CD4-positive, alpha-beta T cell (primary cell): Measurements from ENCODE around the gene MEX3A. TPM values are rescaled to one million over a fixed set of nuclear protein-coding genes. Genes with fewer than 3 reads are reported as not detected.

Source experiments
- ATAC-seq: fragments of 200-7000 bp; cut with Tn5 transposase; one replicate; pipeline ENCODE4 v1.10.0; 2022; ENCODE audit warnings: mild to moderate bottlenecking; ENCODE audit not compliant: poor library complexity
- CTCF ChIA-PET: fragments of 350-600 bp; sonication (Branson Sonifier 250); formaldehyde crosslinking; loops from one replicate; lab custom pipeline; 2021; ENCODE audit warnings: antibody characterized with exemption, inconsistent platforms; lab: Charles Lee
- POLR2A ChIA-PET: fragments of 350-600 bp; sonication (Branson Sonifier 250); formaldehyde crosslinking; loops from one replicate; lab custom pipeline; 2021; ENCODE audit warnings: antibody characterized with exemption, inconsistent platforms; lab: Charles Lee
- DNase-seq, 14 experiments: peaks; one replicate each; pipeline ENCODE4 v3.0.0-alpha.2; 2013 to 2020; ENCODE audit warnings: mixed read lengths in 2 of 14
- H3K27ac ChIP-seq, 2 donors: one replicate each; pipeline versions ENCODE4 v1.5.1 to v1.7.0; 2013; ENCODE audit warnings: low read length in 2 of 2, low read depth in 1 of 2, mild to moderate bottlenecking in 1 of 2
- H3K27me3 ChIP-seq, 2 experiments: 1 replicate in 1 of 2; 2 replicates in 1 of 2; pipeline versions ENCODE4 v1.6.1 to v1.7.0; 2013; ENCODE audit warnings: low read length in 2 of 2, control low read depth in 1 of 2, mild to moderate bottlenecking in 1 of 2, moderate library complexity in 1 of 2; ENCODE audit not compliant: insufficient read depth in 2 of 2, control insufficient read depth in 1 of 2
- H3K36me3 ChIP-seq: one replicate; pipeline ENCODE4 v1.6.1; 2013; ENCODE audit warnings: low read length, control low read depth; ENCODE audit not compliant: insufficient read depth
- H3K4me1 ChIP-seq: one replicate; pipeline ENCODE4 v1.6.1; 2013; ENCODE audit warnings: low read length, control low read depth; ENCODE audit not compliant: insufficient read depth
- H3K4me3 ChIP-seq: one replicate; pipeline ENCODE4 v1.5.1; 2013; ENCODE audit warnings: mild to moderate bottlenecking, low read length, moderate library complexity
- H3K9me3 ChIP-seq, 2 experiments: 1 replicate in 1 of 2; 2 replicates in 1 of 2; pipeline versions ENCODE4 v1.6.1 to v1.7.0; 2013; ENCODE audit warnings: low read length in 2 of 2, mild to moderate bottlenecking in 2 of 2, control low read depth in 1 of 2, moderate library complexity in 1 of 2; ENCODE audit not compliant: control insufficient read depth in 1 of 2, insufficient read depth in 1 of 2
- H3K27ac Mint-ChIP-seq: one replicate; pipeline ENCODE4 v1.8.0; 2020; ENCODE audit warnings: mixed read lengths
- H3K27me3 Mint-ChIP-seq: one replicate; pipeline ENCODE4 v1.8.0; 2021; ENCODE audit warnings: mixed read lengths
- H3K36me3 Mint-ChIP-seq: one replicate; pipeline ENCODE4 v1.8.0; 2021; ENCODE audit warnings: low read depth, mixed read lengths
- H3K4me1 Mint-ChIP-seq: one replicate; pipeline ENCODE4 v1.8.0; 2021; ENCODE audit warnings: low read depth, mixed read lengths
- H3K4me3 Mint-ChIP-seq: one replicate; pipeline ENCODE4 v1.8.0; 2020; ENCODE audit warnings: mild to moderate bottlenecking, mixed read lengths
- H3K9me3 Mint-ChIP-seq: one replicate; pipeline ENCODE4 v1.8.0; 2020; ENCODE audit warnings: mixed read lengths
- intact Hi-C, 2 experiments: fragments of 100-400 bp; cut with DNase I in 1 of 2; cut with micrococcal nuclease in 1 of 2; formaldehyde crosslinking; loops; one replicate each; pipeline versions ENCODE4 v1.15.1 to v1.9.0; 2023 to 2025; cut with DNase I, micrococcal nuclease
- total RNA-seq, 174 experiments: library from RNA in 2 of 174; stranded (reverse) in 2 of 174; gene quantifications; one replicate each; pipeline ENCODE4 v1.2.3 and lab custom pipeline; 2021 to 2026
- TF ChIP-seq, protein P1 (sequence below): fragments of 200-600 bp; IDR thresholded peaks from one replicate; pipeline ENCODE4 v1.8.0; 2022; ENCODE audit warnings: antibody characterized with exemption, mild to moderate bottlenecking

The MEX3A gene
- total RNA-seq, 2 experiments from 2014 or later: 0.27 to 0.36 TPM

DNA sequence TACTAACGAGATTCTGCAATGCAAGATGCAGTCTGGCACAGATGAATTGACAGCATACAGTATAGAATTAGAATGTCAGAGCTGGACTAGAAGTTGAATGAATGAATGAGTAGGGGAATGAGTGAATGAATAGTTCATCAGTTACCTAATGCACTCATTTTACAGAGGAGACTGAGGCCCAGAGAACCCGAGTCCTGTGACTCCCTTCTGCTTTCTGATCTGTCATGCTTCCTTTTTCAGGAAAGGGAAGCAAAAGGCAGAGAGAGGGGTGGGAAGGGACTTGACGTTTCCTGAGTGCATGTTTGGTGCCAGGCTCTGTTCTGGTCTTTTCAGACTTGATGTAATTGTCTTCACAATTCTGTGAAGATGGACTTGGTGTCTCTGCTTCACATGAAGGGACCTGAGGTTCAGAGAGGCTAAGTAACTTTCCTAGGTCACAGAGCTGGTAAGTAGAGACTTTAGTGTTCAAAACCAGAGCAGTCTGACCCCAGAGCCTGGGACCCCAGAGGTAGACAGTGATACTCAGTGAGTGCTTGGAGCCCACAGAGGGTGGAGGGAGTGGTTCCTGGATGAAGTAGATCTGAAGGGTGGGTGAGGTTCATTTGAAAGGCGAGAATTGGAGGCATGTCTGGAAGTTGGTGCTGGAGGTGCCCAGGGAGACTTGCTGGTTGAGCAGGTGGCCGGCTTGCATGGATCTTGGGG, 8.0 kb upstream of the MEX3A start:
- Histone ChIP-seq H3K9me3 (no peaks in the 10 kb centered on the region), H3K36me3 (no peaks in the 10 kb centered on the region), H3K27me3 (peaks cover 1 to 13% of the 10 kb centered on the region in 2 experiments), H3K27ac (no peak overlapping the region), H3K4me1 (peaks cover 12% of the 10 kb centered on the region), H3K4me3 (no peak overlapping the region)
- Mint-ChIP-seq H3K4me1 (no peaks in the 10 kb centered on the region), H3K4me3 (no peak overlapping the region), H3K27me3 (peaks cover 34% of the 10 kb centered on the region), H3K9me3 (no peaks in the 10 kb centered on the region), H3K36me3 (no peaks in the 10 kb centered on the region), H3K27ac (no peak overlapping the region)
- ATAC-seq (no peak), DNase-seq (peak in 2 of 14 experiments; percentile 48 to 54)
- POLR2A ChIA-PET: interaction anchor here (0.9 to 1.0 kb wide), 2 partner anchors 40 to 135 kb away, joined by 3 read pairs; no protein-coding TSS in a partner anchor
- CTCF ChIA-PET: interaction anchor here (0.8 to 4.5 kb wide), 6 partner anchors 37 to 135 kb away, joined by 3 to 35 read pairs (median 5); no protein-coding TSS in a partner anchor
- TF ChIP-seq, protein P1, sequence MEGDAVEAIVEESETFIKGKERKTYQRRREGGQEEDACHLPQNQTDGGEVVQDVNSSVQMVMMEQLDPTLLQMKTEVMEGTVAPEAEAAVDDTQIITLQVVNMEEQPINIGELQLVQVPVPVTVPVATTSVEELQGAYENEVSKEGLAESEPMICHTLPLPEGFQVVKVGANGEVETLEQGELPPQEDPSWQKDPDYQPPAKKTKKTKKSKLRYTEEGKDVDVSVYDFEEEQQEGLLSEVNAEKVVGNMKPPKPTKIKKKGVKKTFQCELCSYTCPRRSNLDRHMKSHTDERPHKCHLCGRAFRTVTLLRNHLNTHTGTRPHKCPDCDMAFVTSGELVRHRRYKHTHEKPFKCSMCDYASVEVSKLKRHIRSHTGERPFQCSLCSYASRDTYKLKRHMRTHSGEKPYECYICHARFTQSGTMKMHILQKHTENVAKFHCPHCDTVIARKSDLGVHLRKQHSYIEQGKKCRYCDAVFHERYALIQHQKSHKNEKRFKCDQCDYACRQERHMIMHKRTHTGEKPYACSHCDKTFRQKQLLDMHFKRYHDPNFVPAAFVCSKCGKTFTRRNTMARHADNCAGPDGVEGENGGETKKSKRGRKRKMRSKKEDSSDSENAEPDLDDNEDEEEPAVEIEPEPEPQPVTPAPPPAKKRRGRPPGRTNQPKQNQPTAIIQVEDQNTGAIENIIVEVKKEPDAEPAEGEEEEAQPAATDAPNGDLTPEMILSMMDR: no peak
- intact Hi-C loops: loop anchor here (1.0 to 5.0 kb wide), 4 partner anchors 40 to 357 kb away; no protein-coding TSS in a partner anchor

DNA sequence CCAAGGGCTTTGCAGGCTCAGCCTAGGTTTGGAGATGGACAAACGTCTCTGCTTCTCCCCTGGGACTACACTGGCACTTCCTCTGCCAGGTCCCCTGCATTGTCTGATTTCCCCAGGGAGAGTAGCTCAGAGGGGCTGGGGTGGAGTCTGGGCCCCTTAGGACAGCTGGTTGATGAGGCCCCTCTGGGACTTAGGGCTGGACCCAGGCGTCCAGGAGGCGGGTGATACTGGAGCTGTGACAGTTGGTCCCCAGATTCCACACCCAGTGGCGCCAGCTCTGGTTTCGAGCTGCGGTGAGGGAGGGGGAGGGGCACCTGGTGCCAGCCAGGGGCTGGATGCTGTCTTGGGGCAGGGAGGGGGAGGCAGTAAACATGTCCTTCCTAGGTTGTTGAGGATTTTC, 7.4 kb upstream of the MEX3A start:
- Histone ChIP-seq H3K27me3 (peaks cover 7 to 18% of the 10 kb centered on the region in 2 experiments), H3K36me3 (no peaks in the 10 kb centered on the region), H3K9me3 (no peaks in the 10 kb centered on the region), H3K4me3 (no peak overlapping the region), H3K4me1 (peaks cover 8% of the 10 kb centered on the region), H3K27ac (no peak overlapping the region)
- POLR2A ChIA-PET: no interaction called here
- no peak overlapping the region for H3K27ac Mint-ChIP-seq
- no peak overlapping the region for H3K4me3 Mint-ChIP-seq
- CTCF ChIA-PET: interaction anchor here (0.8 to 4.5 kb wide), 4 partner anchors 38 to 136 kb away, joined by 3 to 35 read pairs (median 10); no protein-coding TSS in a partner anchor
- DNase-seq (no peak), ATAC-seq (no peak)
- no peaks in the 10 kb centered on the region for H3K36me3 Mint-ChIP-seq
- no peaks in the 10 kb centered on the region for H3K9me3 Mint-ChIP-seq
- peaks cover 39% of the 10 kb centered on the region for H3K27me3 Mint-ChIP-seq
- TF ChIP-seq, protein P1: no peak
- intact Hi-C loops: loop anchor here (1.0 to 5.0 kb wide), 4 partner anchors 41 to 358 kb away; no protein-coding TSS in a partner anchor
- no peaks in the 10 kb centered on the region for H3K4me1 Mint-ChIP-seq

DNA sequence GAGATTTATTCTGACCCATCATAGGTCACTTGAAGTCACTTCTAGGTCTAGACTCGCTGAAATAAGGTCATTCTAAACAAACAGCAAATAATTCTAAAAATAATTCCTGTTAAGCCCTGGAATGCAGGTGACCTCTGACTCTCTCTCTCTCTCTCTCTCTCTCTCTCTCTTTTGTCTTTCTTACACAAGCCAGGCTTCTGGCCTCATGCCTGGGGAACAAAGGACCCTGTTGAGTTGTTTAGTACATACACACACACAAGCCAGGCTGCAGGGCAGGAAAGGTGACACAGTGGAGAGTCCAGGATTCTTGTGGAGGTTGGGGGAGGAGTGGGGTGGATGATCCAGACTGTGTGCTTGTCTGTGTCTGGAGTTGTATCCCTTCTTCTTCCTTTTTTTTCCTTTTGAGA, 4.0 kb upstream of the MEX3A start:
- Histone ChIP-seq H3K36me3 (no peaks in the 10 kb centered on the region), H3K27ac (no peak overlapping the region), H3K27me3 (peaks cover 22 to 33% of the 10 kb centered on the region in 2 experiments), H3K4me3 (no peak overlapping the region), H3K4me1 (peaks cover 30% of the 10 kb centered on the region), H3K9me3 (no peaks in the 10 kb centered on the region)
- Mint-ChIP-seq H3K36me3 (no peaks in the 10 kb centered on the region), H3K27ac (no peak overlapping the region), H3K27me3 (peaks cover 52% of the 10 kb centered on the region), H3K4me1 (peaks cover 6% of the 10 kb centered on the region), H3K9me3 (no peaks in the 10 kb centered on the region), H3K4me3 (peak overlapping the region; percentile 38)
- intact Hi-C loops: no loop called here
- DNase-seq: no peak
- TF ChIP-seq, protein P1: no peak
- POLR2A ChIA-PET: no interaction called here
- CTCF ChIA-PET: no interaction called here
- ATAC-seq: no peak
